Endothelial cell of umbilical vein (primary cell): ENCODE measurements around the gene GGACT. TPM values are rescaled to one million over a fixed set of nuclear protein-coding genes. Genes with fewer than 3 reads are reported as not detected.

ENCODE experiments used
- BruUV-seq: library from RNA; stranded (reverse); fragments of 400-500 nt; replicated peaks from 2 replicates; lab custom pipeline; 2021; lab: Mats Ljungman, UMichigan
- CTCF ChIA-PET: fragments of 300-600, 350-600 bp; sonication (Branson Sonifier 250); formaldehyde crosslinking; loops from one replicate; lab custom pipeline; 2021; ENCODE audit warnings: antibody characterized with exemption, inconsistent platforms; lab: Charles Lee
- POLR2A ChIA-PET: fragments of 300-600, 350-600 bp; sonication (Branson Sonifier 250); formaldehyde crosslinking; loops from one replicate; lab custom pipeline; 2021; ENCODE audit warnings: antibody characterized with exemption, inconsistent platforms; lab: Charles Lee
- DNase-seq: peaks from one replicate; pipeline ENCODE4 v3.0.0-alpha.2; 2011; ENCODE audit warnings: low read depth, low spot score
- FAIRE-seq: peaks from 2 replicates; lab custom pipeline; 2011; peaks lifted over from hg19 to GRCh38; lab: Jason Lieb, UNC
- H2AFZ ChIP-seq: 2 replicates; pipeline ENCODE4 v1.6.0; 2012; ENCODE audit warnings: low read depth, low read length, control low read depth, inconsistent platforms
- H3K27ac ChIP-seq: 2 replicates; pipeline ENCODE4 v1.5.1; 2011; ENCODE audit warnings: low read depth, mild to moderate bottlenecking, control low read depth, low read length, moderate library complexity; ENCODE audit not compliant: insufficient read depth
- H3K27me3 ChIP-seq, 2 experiments: 2 replicates each; pipeline versions ENCODE4 v1.6.0 to v1.6.1; 2011; ENCODE audit warnings: low read length in 2 of 2, mixed read lengths in 1 of 2; ENCODE audit not compliant: control insufficient read depth in 2 of 2, insufficient read depth in 2 of 2
- H3K36me3 ChIP-seq, 2 experiments: 2 replicates in 1 of 2; 3 replicates in 1 of 2; pipeline ENCODE4 v1.5.1; 2011; ENCODE audit warnings: low read length in 2 of 2, mild to moderate bottlenecking in 1 of 2, moderate library complexity in 1 of 2; ENCODE audit not compliant: control insufficient read depth in 2 of 2, insufficient read depth in 2 of 2; ENCODE audit errors: extremely low read depth in 1 of 2
- H3K4me1 ChIP-seq: 3 replicates; pipeline ENCODE4 v1.5.1; 2011; ENCODE audit warnings: mild to moderate bottlenecking, low read length; ENCODE audit not compliant: control insufficient read depth, insufficient read depth; ENCODE audit errors: extremely low read depth
- H3K4me2 ChIP-seq: 2 replicates; pipeline ENCODE4 v1.6.1; 2011; ENCODE audit warnings: low read length, control low read depth, mixed read lengths; ENCODE audit not compliant: insufficient read depth
- H3K4me3 ChIP-seq, 3 experiments: fragments of 200-600 bp in 1 of 3; sonication (generic), shearing (Covaris generic) in 1 of 3; replicated peaks in 1 of 3; 2 replicates each; pipeline ENCODE4 v1.5.1; 2011 to 2016; ENCODE audit warnings: control low read depth in 3 of 3, low read length in 3 of 3, mild to moderate bottlenecking in 2 of 3, inconsistent platforms in 1 of 3, low read depth in 1 of 3, moderate library complexity in 1 of 3; ENCODE audit not compliant: insufficient read depth in 1 of 3
- H3K79me2 ChIP-seq: 2 replicates; pipeline ENCODE4 v1.6.0; 2012; ENCODE audit warnings: low read length, inconsistent platforms; ENCODE audit not compliant: control insufficient read depth, insufficient read depth
- H3K9ac ChIP-seq: replicated peaks from 2 replicates; pipeline ENCODE3; 2011; ENCODE audit warnings: low read length, control low read depth; ENCODE audit not compliant: insufficient read depth; ENCODE audit errors: extremely low read depth
- H3K9me1 ChIP-seq: replicated peaks from 3 replicates; pipeline ENCODE4 v1.6.0; 2011; ENCODE audit warnings: mild to moderate bottlenecking, low read length; ENCODE audit not compliant: control insufficient read depth, insufficient read depth; ENCODE audit errors: extremely low read depth
- H3K9me3 ChIP-seq: replicated peaks from 2 replicates; pipeline ENCODE4 v1.5.1; 2012; ENCODE audit warnings: low read length, inconsistent platforms; ENCODE audit not compliant: control insufficient read depth, insufficient read depth
- H4K20me1 ChIP-seq: replicated peaks from 2 replicates; pipeline ENCODE3; 2011; ENCODE audit warnings: mild to moderate bottlenecking, low read length; ENCODE audit not compliant: control insufficient read depth, insufficient read depth; ENCODE audit errors: extremely low read depth
- CTCF ChIP-seq, 2 donors: IDR thresholded peaks; 1 replicate in 1 of 2; 2 replicates in 1 of 2; pipeline ENCODE4 v1.5.1; 2011; ENCODE audit warnings: low read length in 2 of 2, mild to moderate bottlenecking in 2 of 2, moderate library complexity in 2 of 2, control low read depth in 1 of 2, inconsistent platforms in 1 of 2, low read depth in 1 of 2; ENCODE audit not compliant: insufficient read depth in 1 of 2; ENCODE audit errors: extremely low read depth in 1 of 2
- EZH2 ChIP-seq: IDR thresholded peaks from 2 replicates; pipeline ENCODE4 v1.6.1; 2012; ENCODE audit warnings: borderline replicate concordance, low read depth, mild to moderate bottlenecking, moderate library complexity, low read length, inconsistent platforms; ENCODE audit not compliant: severe bottlenecking
- FOS ChIP-seq: IDR thresholded peaks from 2 replicates; pipeline ENCODE4 v1.6.1; 2011; ENCODE audit warnings: mild to moderate bottlenecking, low read length, moderate library complexity, borderline replicate concordance; ENCODE audit not compliant: insufficient read depth
- GATA2 ChIP-seq: IDR thresholded peaks from 2 replicates; pipeline ENCODE4 v1.7.0; 2011; ENCODE audit warnings: low read depth, mild to moderate bottlenecking, moderate library complexity, mixed read lengths, low read length; ENCODE audit not compliant: insufficient read length, insufficient read depth
- JUN ChIP-seq: IDR thresholded peaks from 2 replicates; pipeline ENCODE4 v1.6.1; 2011; ENCODE audit warnings: borderline replicate concordance, low read depth; ENCODE audit not compliant: insufficient read length, insufficient read depth
- MAX ChIP-seq: IDR thresholded peaks from 2 replicates; pipeline ENCODE4 v1.6.1; 2011; ENCODE audit not compliant: insufficient read depth, insufficient read length
- MYC ChIP-seq: IDR thresholded peaks from one replicate; pipeline ENCODE4 v1.6.1; 2011; ENCODE audit warnings: mild to moderate bottlenecking, low read depth, low read length
- POLR2A ChIP-seq: IDR thresholded peaks from 2 replicates; pipeline ENCODE4 v1.6.1; 2012; ENCODE audit warnings: low read depth, mild to moderate bottlenecking, control low read depth, low read length
- POLR2AphosphoS5 ChIP-seq: IDR thresholded peaks from 2 replicates; pipeline ENCODE4 v1.6.1; 2012; ENCODE audit warnings: low read depth, mild to moderate bottlenecking, control low read depth, low read length, moderate library complexity; ENCODE audit not compliant: insufficient read depth
- dilution Hi-C: fragments of 300-500 bp; cut with MboI; formaldehyde crosslinking; loops from one replicate; pipeline ENCODE4 v1.15.0; 2019; ENCODE audit warnings: low sequenced_read_pairs; ENCODE audit not compliant: extremely low pct_ligation_motif_present
- intact Hi-C: fragments of 100-400 bp; cut with micrococcal nuclease; formaldehyde crosslinking; loops from one replicate; pipeline ENCODE4 v1.10.0; 2022
- polyA plus RNA-seq, 4 experiments: library from polyadenylated mRNA; depleted of rRNA in 3 of 4; stranded (reverse) in 3 of 4; unstranded in 1 of 4; fragments of >200 nt; gene quantifications; 2 replicates each; pipeline versions ENCODE4 v1.2.1 to v1.2.3, GENCODE V29; 2011 to 2012; ENCODE audit warnings: missing spikeins in 1 of 4
- total RNA-seq: library from RNA; stranded (reverse); gene quantifications from 2 replicates; pipeline ENCODE4 v1.2.3, GENCODE V29; 2021

Gene GGACT
- total and polyA plus RNA-seq, 2 donors (not counting 3 experiments of a cell fraction or from before 2014, with no cell fraction given), result 2.5 to 6.5 TPM

GRCh38 chr13:100547791-100548201, 40.8 kb downstream of the GGACT start:
- H4K20me1 ChIP-seq, result no peaks in the 10 kb centered on the region
- no peaks in the 10 kb centered on the region for H3K79me2 ChIP-seq
- no peak for TF ChIP-seq FOS
- no peak for TF ChIP-seq POLR2A
- no peak for TF ChIP-seq CTCF (IDR thresholded peaks at IDR 0.05; ENCODE audit: extremely low read depth in 1 of 2, insufficient read depth in 1 of 2, low read depth in 1 of 2, low read length in 2 of 2)
- no peak for TF ChIP-seq JUN
- TF ChIP-seq POLR2AphosphoS5, result no peak
- no peak for TF ChIP-seq EZH2
- no peak for TF ChIP-seq MYC
- TF ChIP-seq GATA2, result no peak
- no peak for TF ChIP-seq MAX
- intact Hi-C loops (no loop called here), dilution Hi-C loops (no loop called here)
- no peaks in the 10 kb centered on the region for H3K9me3 ChIP-seq
- POLR2A ChIA-PET, result no interaction called here
- H3K36me3 ChIP-seq, result no peaks in the 10 kb centered on the region
- CTCF ChIA-PET, result no interaction called here
- no peak overlapping the region for H3K4me2 ChIP-seq
- DNase-seq, result no peak
- no TSS peak for BruUV-seq
- H3K4me1 ChIP-seq, result peaks cover 13% of the 10 kb centered on the region
- H3K4me3 ChIP-seq, result no peak overlapping the region
- no peak overlapping the region for H3K27ac ChIP-seq
- no peak for FAIRE-seq
- no peak overlapping the region for H3K9ac ChIP-seq
- no peak overlapping the region for H2AFZ ChIP-seq
- no peaks in the 10 kb centered on the region for H3K27me3 ChIP-seq
- no peaks in the 10 kb centered on the region for H3K9me1 ChIP-seq
